Smooth muscle cell (in vitro differentiated cells): ENCODE data around the gene PIBF1. TPM values are rescaled to one million over a fixed set of nuclear protein-coding genes. Genes with fewer than 3 reads are reported as not detected.

Experiments
- DNase-seq: peaks from one replicate; lab custom pipeline; 2025; ENCODE audit not compliant: unreplicated experiment; lab: John Stamatoyannopoulos, UW
- H2AFZ ChIP-seq: fragments of 200-600 bp; sonication (generic); 2 replicates; pipeline ENCODE4 v1.6.0; 2016; ENCODE audit warnings: antibody characterized with exemption, low read depth, mild to moderate bottlenecking
- H3F3A ChIP-seq: fragments of 200-600 bp; sonication (generic); 2 replicates; pipeline ENCODE4 v1.6.0; 2017; ENCODE audit warnings: antibody characterized with exemption, low read depth
- H3K27ac ChIP-seq: fragments of 200-600 bp; sonication (generic); 2 replicates; pipeline ENCODE4 v1.5.1; 2016; ENCODE audit warnings: low read depth, mild to moderate bottlenecking
- H3K27me3 ChIP-seq: fragments of 200-600 bp; sonication (generic); 2 replicates; pipeline ENCODE4 v1.6.1; 2016; ENCODE audit warnings: low read depth, mild to moderate bottlenecking
- H3K36me3 ChIP-seq: fragments of 200-600 bp; sonication (generic); 2 replicates; pipeline ENCODE4 v1.5.1; 2016; ENCODE audit warnings: low read depth
- H3K4me1 ChIP-seq: fragments of 200-600 bp; sonication (generic); 2 replicates; pipeline ENCODE4 v1.5.1; 2016; ENCODE audit warnings: low read depth
- H3K4me2 ChIP-seq: fragments of 200-600 bp; sonication (generic); 2 replicates; pipeline ENCODE4 v1.6.0; 2016; ENCODE audit warnings: mild to moderate bottlenecking
- H3K4me3 ChIP-seq: fragments of 200-600 bp; sonication (generic); 2 replicates; pipeline ENCODE4 v1.5.1; 2016; ENCODE audit warnings: mild to moderate bottlenecking
- H3K79me2 ChIP-seq: fragments of 200-600 bp; sonication (generic); 2 replicates; pipeline ENCODE4 v1.6.0; 2016; ENCODE audit warnings: low read depth, mild to moderate bottlenecking
- H3K9ac ChIP-seq: fragments of 200-600 bp; sonication (generic); 2 replicates; pipeline ENCODE4 v1.6.0; 2016; ENCODE audit warnings: low read depth
- H3K9me3 ChIP-seq: fragments of 200-600 bp; sonication (generic); replicated peaks from 2 replicates; pipeline ENCODE4 v1.5.1; 2016; ENCODE audit warnings: low read depth
- H4K20me1 ChIP-seq: fragments of 200-600 bp; sonication (generic); 2 replicates; pipeline ENCODE4 v1.6.0; 2016; ENCODE audit warnings: low read depth
- WGBS: methylation state at CpG from one replicate; pipeline ENCODE4 v1.1.7; 2016; ENCODE audit warnings: low lambda C conversion rate; 5-methylcytosine and 5-hydroxymethylcytosine counted together
- polyA plus RNA-seq: library from polyadenylated mRNA; unstranded; fragments of >200 nt; fragmentation: Nextera tagmentation; extraction: Ambion mirVana; gene quantifications from 2 replicates; pipeline ENCODE4 v1.2.1, GENCODE V29; 2016
- total RNA-seq: library from RNA; depleted of rRNA; stranded (reverse); fragments of >200 nt; gene quantifications from 2 replicates; pipeline ENCODE4 v1.2.3, GENCODE V29; 2014
- TF ChIP-seq, protein P1 (sequence below): fragments of 200-600 bp; sonication (generic); IDR thresholded peaks from 2 replicates; pipeline ENCODE4 v1.5.1; 2017; ENCODE audit warnings: borderline replicate concordance, mild to moderate bottlenecking, antibody characterized with exemption; ENCODE audit not compliant: insufficient read depth, poor library complexity, severe bottlenecking

The PIBF1 gene
- total and polyA plus RNA-seq, 2 experiments from 2014 or later: 14.1 to 30.8 TPM

DNA sequence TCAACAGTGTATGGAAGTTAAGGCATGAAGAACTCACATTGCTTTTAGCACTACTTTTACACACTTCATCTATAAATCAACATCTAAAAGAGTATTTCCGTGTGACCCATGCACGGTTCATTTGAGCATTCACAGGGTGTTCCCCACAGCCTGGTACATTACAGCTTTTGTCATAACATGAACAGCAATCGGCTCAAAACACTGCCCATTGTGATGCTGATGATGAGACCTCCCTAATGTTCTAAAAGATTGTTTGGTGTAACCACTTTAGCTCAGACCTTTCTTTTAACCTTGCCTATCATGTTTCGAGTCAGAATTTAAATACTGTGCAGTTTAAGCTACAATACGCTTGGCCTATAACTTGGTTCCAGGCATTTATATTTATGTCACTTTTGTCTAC lies 272.8 kb downstream of the PIBF1 start:
- H3K9me3 ChIP-seq: no peaks in the 10 kb centered on the region
- TF ChIP-seq, protein P1, sequence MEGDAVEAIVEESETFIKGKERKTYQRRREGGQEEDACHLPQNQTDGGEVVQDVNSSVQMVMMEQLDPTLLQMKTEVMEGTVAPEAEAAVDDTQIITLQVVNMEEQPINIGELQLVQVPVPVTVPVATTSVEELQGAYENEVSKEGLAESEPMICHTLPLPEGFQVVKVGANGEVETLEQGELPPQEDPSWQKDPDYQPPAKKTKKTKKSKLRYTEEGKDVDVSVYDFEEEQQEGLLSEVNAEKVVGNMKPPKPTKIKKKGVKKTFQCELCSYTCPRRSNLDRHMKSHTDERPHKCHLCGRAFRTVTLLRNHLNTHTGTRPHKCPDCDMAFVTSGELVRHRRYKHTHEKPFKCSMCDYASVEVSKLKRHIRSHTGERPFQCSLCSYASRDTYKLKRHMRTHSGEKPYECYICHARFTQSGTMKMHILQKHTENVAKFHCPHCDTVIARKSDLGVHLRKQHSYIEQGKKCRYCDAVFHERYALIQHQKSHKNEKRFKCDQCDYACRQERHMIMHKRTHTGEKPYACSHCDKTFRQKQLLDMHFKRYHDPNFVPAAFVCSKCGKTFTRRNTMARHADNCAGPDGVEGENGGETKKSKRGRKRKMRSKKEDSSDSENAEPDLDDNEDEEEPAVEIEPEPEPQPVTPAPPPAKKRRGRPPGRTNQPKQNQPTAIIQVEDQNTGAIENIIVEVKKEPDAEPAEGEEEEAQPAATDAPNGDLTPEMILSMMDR: no peak
- H3K4me2 ChIP-seq: no peak overlapping the region
- H2AFZ ChIP-seq: no peak overlapping the region
- H3K27ac ChIP-seq: peak overlapping the region; percentile 69
- DNase-seq: no peak
- no peak overlapping the region for H3K4me3 ChIP-seq
- no peak overlapping the region for H3K9ac ChIP-seq
- H3K27me3 ChIP-seq: no peaks in the 10 kb centered on the region
- no peaks in the 10 kb centered on the region for H3K36me3 ChIP-seq
- peaks cover 5% of the 10 kb centered on the region for H3F3A ChIP-seq
- no peaks in the 10 kb centered on the region for H3K79me2 ChIP-seq
- WGBS: 56% methylated on average over 5 of the region's 5 CpGs
- peaks cover 30% of the 10 kb centered on the region for H3K4me1 ChIP-seq
- H4K20me1 ChIP-seq: no peaks in the 10 kb centered on the region

DNA sequence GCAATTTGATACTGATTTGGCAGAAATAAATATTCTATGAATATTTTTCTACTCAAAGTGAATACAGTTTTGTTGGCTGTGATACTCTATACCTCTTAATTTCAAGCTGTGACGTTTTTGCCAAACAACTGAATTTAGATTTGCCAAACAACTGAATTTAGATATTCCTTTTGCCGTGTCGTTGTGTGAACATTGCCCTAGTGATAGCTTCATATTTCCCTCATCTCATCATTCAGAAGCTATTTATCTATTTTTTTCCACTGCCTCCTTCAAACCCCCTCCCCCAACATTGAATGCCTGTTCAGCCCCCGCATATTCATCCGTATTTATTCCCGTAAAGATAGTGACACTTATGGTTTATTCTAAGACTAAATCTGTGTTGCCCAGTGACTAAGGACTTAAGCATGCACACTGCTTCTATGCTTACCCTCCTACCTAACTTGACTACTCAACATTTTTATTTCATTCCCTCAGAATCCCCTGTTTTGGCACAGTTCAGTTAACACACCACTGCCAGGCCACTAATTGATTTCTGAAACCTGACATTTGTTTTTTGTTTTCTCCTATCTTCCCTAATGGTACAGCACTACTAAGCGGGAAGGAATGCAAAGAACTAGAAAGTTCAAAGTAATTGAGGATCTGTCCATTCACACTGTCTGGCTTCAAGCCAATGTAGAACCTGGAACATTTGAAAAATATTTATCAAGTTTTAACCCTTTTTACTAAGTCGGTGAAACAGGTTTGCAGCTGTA lies 274.1 kb downstream of the PIBF1 start:
- Histone ChIP-seq H3K4me3 (no peak overlapping the region), H3K4me2 (peak overlapping the region; percentile 79), H3K27me3 (no peaks in the 10 kb centered on the region), H3F3A (peaks cover 5% of the 10 kb centered on the region), H3K9me3 (no peaks in the 10 kb centered on the region), H3K79me2 (no peaks in the 10 kb centered on the region), H3K9ac (peak overlapping the region; percentile 3), H4K20me1 (peaks cover under 1% of the 10 kb centered on the region), H3K27ac (peak overlapping the region; percentile 69), H3K36me3 (no peaks in the 10 kb centered on the region), H2AFZ (no peak overlapping the region), H3K4me1 (peaks cover 30% of the 10 kb centered on the region)
- 15% methylated on average over 8 of the region's 8 CpGs for WGBS
- no peak for DNase-seq
- TF ChIP-seq, protein P1: no peak

DNA sequence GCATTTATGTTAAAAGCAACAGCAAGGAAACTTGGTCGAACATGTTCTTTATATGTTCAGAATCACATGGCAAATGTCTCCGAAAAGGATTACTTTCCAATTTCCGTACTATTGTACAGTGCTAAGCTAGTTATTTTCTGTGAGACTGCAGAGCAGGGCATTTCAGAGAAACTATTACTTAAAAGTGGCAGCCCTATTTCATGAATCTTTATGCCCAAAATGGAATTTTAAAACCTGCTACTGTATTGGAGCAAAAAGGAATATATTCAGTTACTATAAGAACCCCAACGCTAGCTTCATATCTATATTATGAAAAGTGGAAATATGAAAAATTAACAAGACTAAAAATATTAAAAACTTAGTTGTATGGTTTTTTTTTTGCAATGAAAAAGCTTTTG lies 274.6 kb downstream of the PIBF1 start:
- H3K4me2 ChIP-seq: peak overlapping the region; percentile 79
- no peaks in the 10 kb centered on the region for H3K79me2 ChIP-seq
- no peak overlapping the region for H3K4me3 ChIP-seq
- TF ChIP-seq, protein P1: no peak
- H3K36me3 ChIP-seq: no peaks in the 10 kb centered on the region
- H3K9me3 ChIP-seq: no peaks in the 10 kb centered on the region
- peaks cover 30% of the 10 kb centered on the region for H3K4me1 ChIP-seq
- WGBS: 70% methylated on average over 4 of the region's 4 CpGs
- peak overlapping the region; percentile 69 for H3K27ac ChIP-seq
- H3K9ac ChIP-seq: no peak overlapping the region
- peaks cover 5% of the 10 kb centered on the region for H3F3A ChIP-seq
- no peak overlapping the region for H2AFZ ChIP-seq
- DNase-seq: no peak
- peaks cover 6% of the 10 kb centered on the region for H4K20me1 ChIP-seq
- H3K27me3 ChIP-seq: no peaks in the 10 kb centered on the region
